ENCODE data around the gene UBE2J2.

- TF ChIP-seq RAD21 (conservative IDR thresholded peaks at IDR 0.05 in 1 of 2, IDR thresholded peaks at IDR 0.05 in 1 of 2) (no peak), POLR2A (IDR thresholded peaks at IDR 0.05; ENCODE audit: low read length) (no peak), CTCF (IDR thresholded peaks at IDR 0.05) (no peak), GATA3 (IDR thresholded peaks at IDR 0.05; ENCODE audit: borderline replicate concordance) (no peak), RNF2 (IDR thresholded peaks at IDR 0.05; ENCODE audit: borderline replicate concordance, low read depth) (no peak), CBX2 (IDR thresholded peaks at IDR 0.05; ENCODE audit: borderline replicate concordance, low read depth) (no peak), KDM1A (IDR thresholded peaks at IDR 0.05; ENCODE audit: low read depth) (no peak), ZNF302 (CRISPR knock-in tag; IDR thresholded peaks at IDR 0.05) (no peak), JUN (IDR thresholded peaks at IDR 0.05) (no peak)
- TF ChIP-seq, protein P1, sequence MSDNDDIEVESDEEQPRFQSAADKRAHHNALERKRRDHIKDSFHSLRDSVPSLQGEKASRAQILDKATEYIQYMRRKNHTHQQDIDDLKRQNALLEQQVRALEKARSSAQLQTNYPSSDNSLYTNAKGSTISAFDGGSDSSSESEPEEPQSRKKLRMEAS (IDR thresholded peaks at IDR 0.05) = no peak
- TF ChIP-seq, protein P2, sequence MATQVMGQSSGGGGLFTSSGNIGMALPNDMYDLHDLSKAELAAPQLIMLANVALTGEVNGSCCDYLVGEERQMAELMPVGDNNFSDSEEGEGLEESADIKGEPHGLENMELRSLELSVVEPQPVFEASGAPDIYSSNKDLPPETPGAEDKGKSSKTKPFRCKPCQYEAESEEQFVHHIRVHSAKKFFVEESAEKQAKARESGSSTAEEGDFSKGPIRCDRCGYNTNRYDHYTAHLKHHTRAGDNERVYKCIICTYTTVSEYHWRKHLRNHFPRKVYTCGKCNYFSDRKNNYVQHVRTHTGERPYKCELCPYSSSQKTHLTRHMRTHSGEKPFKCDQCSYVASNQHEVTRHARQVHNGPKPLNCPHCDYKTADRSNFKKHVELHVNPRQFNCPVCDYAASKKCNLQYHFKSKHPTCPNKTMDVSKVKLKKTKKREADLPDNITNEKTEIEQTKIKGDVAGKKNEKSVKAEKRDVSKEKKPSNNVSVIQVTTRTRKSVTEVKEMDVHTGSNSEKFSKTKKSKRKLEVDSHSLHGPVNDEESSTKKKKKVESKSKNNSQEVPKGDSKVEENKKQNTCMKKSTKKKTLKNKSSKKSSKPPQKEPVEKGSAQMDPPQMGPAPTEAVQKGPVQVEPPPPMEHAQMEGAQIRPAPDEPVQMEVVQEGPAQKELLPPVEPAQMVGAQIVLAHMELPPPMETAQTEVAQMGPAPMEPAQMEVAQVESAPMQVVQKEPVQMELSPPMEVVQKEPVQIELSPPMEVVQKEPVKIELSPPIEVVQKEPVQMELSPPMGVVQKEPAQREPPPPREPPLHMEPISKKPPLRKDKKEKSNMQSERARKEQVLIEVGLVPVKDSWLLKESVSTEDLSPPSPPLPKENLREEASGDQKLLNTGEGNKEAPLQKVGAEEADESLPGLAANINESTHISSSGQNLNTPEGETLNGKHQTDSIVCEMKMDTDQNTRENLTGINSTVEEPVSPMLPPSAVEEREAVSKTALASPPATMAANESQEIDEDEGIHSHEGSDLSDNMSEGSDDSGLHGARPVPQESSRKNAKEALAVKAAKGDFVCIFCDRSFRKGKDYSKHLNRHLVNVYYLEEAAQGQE (IDR thresholded peaks at IDR 0.05) = no peak
These were observed 12.9 kb upstream of the UBE2J2 start for GRCh38 chr1:1286313-1287261.
